HEK293 (cell line): Measurements from ENCODE around the gene NAGPA.
A peak's percentile ranks its signal among the peaks of the same experiment; 100 is the strongest.

Source experiments
- CTCF ChIA-PET: fragments of 350-600 bp; formaldehyde crosslinking; extraction: SDS; loops from one replicate; lab custom pipeline; 2021; ENCODE audit warnings: antibody characterized with exemption; lab: Yijun Ruan, JAX
- POLR2A ChIA-PET: fragments of 300-600 bp; formaldehyde crosslinking; extraction: SDS; loops from one replicate; lab custom pipeline; 2020; ENCODE audit warnings: antibody characterized with exemption, inconsistent platforms; lab: Yijun Ruan, JAX
- H3K27ac ChIP-seq: fragments of 200-500 bp; sonication (Bioruptor generic); 2 replicates; pipeline ENCODE4 v1.5.1; 2014; ENCODE audit warnings: low read depth, low read length, control low read depth, inconsistent platforms; ENCODE audit errors: extremely low read depth
- H3K36me3 ChIP-seq, 2 experiments: fragments of 200-500 bp in 1 of 2; sonication (Bioruptor generic) in 1 of 2; 1 replicate in 1 of 2; 2 replicates in 1 of 2; pipeline ENCODE4 v1.5.1; 2014 to 2017; ENCODE audit warnings: inconsistent platforms in 2 of 2, low read length in 2 of 2; ENCODE audit not compliant: control insufficient read depth in 2 of 2, insufficient read depth in 1 of 2
- H3K4me1 ChIP-seq: fragments of 200-500 bp; sonication (Bioruptor generic); 2 replicates; pipeline ENCODE4 v1.5.1; 2014; ENCODE audit warnings: mild to moderate bottlenecking, low read length, inconsistent platforms; ENCODE audit not compliant: control insufficient read depth, insufficient read depth
- H3K4me3 ChIP-seq: 2 replicates; pipeline ENCODE4 v1.5.1; 2011; ENCODE audit warnings: low read depth, mild to moderate bottlenecking, control low read depth, low read length, moderate library complexity
- H3K9me3 ChIP-seq: fragments of 200-500 bp; sonication (Bioruptor generic); 2 replicates; pipeline ENCODE4 v1.5.1; 2014; ENCODE audit warnings: low read depth, low read length, inconsistent platforms; ENCODE audit not compliant: control insufficient read depth, insufficient read depth
- KLF8 ChIP-seq: fragments of 450-650 bp; formaldehyde crosslinking; IDR thresholded peaks from 2 replicates; pipeline ENCODE4 v1.5.1; 2016; ENCODE audit warnings: missing biosample characterization, missing genetic modification characterization
- MYNN ChIP-seq: fragments of 450-650 bp; formaldehyde crosslinking; IDR thresholded peaks from 2 replicates; pipeline ENCODE4 v1.5.1; 2016; ENCODE audit warnings: missing biosample characterization, missing genetic modification characterization, borderline replicate concordance
- ZFHX2 ChIP-seq: fragments of 450-650 bp; formaldehyde crosslinking; conservative IDR thresholded peaks from 2 replicates; pipeline ENCODE4 v1.5.1; 2016; ENCODE audit warnings: missing biosample characterization, missing genetic modification characterization
- ZFP69B ChIP-seq: fragments of 450-650 bp; formaldehyde crosslinking; IDR thresholded peaks from 2 replicates; pipeline ENCODE4 v1.5.1; 2016; ENCODE audit warnings: missing biosample characterization, missing genetic modification characterization
- ZNF292 ChIP-seq: fragments of 450-650 bp; formaldehyde crosslinking; IDR thresholded peaks from 2 replicates; pipeline ENCODE4 v1.5.1; 2016; ENCODE audit warnings: low read depth, missing biosample characterization, missing genetic modification characterization, borderline replicate concordance
- ZNF324 ChIP-seq: fragments of 450-650 bp; formaldehyde crosslinking; IDR thresholded peaks from 2 replicates; pipeline ENCODE4 v1.5.1; 2016; ENCODE audit warnings: missing biosample characterization, missing genetic modification characterization
- ZNF488 ChIP-seq: fragments of 450-650 bp; formaldehyde crosslinking; IDR thresholded peaks from 2 replicates; pipeline ENCODE4 v1.5.1; 2016; ENCODE audit warnings: missing biosample characterization, missing genetic modification characterization
- ZNF660 ChIP-seq: fragments of 450-650 bp; IDR thresholded peaks from 2 replicates; pipeline ENCODE4 v1.5.1; 2018; ENCODE audit warnings: missing biosample characterization, mild to moderate bottlenecking, missing genetic modification characterization
- TF ChIP-seq, protein P1 (sequence below): fragments of 450-650 bp; formaldehyde crosslinking; IDR thresholded peaks from 2 replicates; pipeline ENCODE4 v1.5.1; 2016; ENCODE audit warnings: missing biosample characterization, missing genetic modification characterization, borderline replicate concordance
- TF ChIP-seq, protein P2 (sequence below): fragments of 450-650 bp; formaldehyde crosslinking; optimal IDR thresholded peaks from 2 replicates; pipeline ENCODE3; 2016; ENCODE audit warnings: missing biosample characterization, mild to moderate bottlenecking, missing genetic modification characterization

Gene NAGPA

DNA sequence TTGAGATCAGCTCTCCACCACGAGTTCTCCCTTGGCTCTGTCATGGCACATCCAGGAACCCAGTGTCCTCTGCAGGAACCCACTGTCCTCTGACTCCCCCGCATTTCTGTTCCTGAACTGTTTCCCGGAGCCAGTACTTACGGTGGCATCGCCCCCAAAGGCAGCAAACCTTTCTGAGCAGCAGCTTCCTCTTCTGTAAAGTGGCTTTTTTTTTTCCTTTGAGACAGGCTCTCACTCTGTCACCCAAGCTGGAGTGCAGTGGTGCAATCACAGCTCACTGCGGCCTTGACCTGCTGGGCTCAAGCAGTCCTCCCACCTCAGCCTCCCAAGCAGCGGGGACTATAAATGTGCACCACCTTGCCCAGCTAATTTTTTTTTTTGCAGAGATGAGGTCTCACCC, 32.2 kb downstream of the NAGPA start (continued):
- TF ChIP-seq, protein P1, sequence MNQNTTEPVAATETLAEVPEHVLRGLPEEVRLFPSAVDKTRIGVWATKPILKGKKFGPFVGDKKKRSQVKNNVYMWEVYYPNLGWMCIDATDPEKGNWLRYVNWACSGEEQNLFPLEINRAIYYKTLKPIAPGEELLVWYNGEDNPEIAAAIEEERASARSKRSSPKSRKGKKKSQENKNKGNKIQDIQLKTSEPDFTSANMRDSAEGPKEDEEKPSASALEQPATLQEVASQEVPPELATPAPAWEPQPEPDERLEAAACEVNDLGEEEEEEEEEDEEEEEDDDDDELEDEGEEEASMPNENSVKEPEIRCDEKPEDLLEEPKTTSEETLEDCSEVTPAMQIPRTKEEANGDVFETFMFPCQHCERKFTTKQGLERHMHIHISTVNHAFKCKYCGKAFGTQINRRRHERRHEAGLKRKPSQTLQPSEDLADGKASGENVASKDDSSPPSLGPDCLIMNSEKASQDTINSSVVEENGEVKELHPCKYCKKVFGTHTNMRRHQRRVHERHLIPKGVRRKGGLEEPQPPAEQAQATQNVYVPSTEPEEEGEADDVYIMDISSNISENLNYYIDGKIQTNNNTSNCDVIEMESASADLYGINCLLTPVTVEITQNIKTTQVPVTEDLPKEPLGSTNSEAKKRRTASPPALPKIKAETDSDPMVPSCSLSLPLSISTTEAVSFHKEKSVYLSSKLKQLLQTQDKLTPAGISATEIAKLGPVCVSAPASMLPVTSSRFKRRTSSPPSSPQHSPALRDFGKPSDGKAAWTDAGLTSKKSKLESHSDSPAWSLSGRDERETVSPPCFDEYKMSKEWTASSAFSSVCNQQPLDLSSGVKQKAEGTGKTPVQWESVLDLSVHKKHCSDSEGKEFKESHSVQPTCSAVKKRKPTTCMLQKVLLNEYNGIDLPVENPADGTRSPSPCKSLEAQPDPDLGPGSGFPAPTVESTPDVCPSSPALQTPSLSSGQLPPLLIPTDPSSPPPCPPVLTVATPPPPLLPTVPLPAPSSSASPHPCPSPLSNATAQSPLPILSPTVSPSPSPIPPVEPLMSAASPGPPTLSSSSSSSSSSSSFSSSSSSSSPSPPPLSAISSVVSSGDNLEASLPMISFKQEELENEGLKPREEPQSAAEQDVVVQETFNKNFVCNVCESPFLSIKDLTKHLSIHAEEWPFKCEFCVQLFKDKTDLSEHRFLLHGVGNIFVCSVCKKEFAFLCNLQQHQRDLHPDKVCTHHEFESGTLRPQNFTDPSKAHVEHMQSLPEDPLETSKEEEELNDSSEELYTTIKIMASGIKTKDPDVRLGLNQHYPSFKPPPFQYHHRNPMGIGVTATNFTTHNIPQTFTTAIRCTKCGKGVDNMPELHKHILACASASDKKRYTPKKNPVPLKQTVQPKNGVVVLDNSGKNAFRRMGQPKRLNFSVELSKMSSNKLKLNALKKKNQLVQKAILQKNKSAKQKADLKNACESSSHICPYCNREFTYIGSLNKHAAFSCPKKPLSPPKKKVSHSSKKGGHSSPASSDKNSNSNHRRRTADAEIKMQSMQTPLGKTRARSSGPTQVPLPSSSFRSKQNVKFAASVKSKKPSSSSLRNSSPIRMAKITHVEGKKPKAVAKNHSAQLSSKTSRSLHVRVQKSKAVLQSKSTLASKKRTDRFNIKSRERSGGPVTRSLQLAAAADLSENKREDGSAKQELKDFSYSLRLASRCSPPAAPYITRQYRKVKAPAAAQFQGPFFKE: no peak

GRCh38 chr16:5000573-5001001, 33.1 kb downstream of the NAGPA start:
- CTCF ChIA-PET: no interaction called here
- POLR2A ChIA-PET: no interaction called here
- no peak overlapping the region for H3K4me3 ChIP-seq
- no peaks in the 10 kb centered on the region for H3K4me1 ChIP-seq
- TF ChIP-seq, protein P2, sequence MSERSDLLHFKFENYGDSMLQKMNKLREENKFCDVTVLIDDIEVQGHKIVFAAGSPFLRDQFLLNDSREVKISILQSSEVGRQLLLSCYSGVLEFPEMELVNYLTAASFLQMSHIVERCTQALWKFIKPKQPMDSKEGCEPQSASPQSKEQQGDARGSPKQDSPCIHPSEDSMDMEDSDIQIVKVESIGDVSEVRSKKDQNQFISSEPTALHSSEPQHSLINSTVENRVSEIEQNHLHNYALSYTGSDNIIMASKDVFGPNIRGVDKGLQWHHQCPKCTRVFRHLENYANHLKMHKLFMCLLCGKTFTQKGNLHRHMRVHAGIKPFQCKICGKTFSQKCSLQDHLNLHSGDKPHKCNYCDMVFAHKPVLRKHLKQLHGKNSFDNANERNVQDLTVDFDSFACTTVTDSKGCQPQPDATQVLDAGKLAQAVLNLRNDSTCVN (tag by site-specific recombination): no peak
- no peaks in the 10 kb centered on the region for H3K9me3 ChIP-seq
- no peaks in the 10 kb centered on the region for H3K36me3 ChIP-seq
- no peak overlapping the region for H3K27ac ChIP-seq

DNA sequence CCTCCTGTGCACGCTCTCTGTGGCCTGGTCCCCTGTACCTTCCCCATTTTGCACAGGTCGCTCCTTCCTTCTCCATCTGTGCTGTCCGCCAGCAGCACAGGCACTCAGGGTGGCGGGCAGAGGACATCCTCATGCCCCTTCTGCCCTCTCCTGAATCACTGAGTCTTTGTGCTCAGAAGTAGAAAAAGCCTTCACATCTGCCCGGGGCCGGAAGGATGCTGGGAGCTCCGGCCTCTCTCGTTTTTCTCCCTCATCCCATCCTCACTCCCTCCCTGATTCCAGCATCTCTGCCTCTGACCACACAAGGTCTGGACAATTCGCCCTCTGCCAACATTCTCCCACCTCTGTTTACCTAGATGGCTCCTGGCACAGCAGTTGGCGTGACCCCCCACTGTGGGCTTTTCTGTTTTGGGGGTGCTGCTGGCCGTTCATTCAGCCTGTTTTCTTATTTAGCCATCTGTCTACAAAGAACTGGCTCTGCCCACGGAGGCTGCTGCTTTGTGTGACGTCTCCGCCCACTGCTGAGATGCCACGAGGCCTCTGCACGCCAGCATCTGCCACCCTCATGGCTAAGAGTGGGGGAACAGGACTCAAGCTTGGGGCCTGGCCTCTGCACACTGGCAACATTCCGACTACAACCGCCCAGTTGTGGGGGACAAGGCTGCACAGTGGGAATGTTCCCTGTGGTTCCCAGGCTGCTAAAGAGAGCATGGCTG, 38.9 kb downstream of the NAGPA start:
- Histone ChIP-seq H3K4me3 (no peak overlapping the region), H3K9me3 (no peaks in the 10 kb centered on the region), H3K4me1 (no peaks in the 10 kb centered on the region), H3K36me3 (no peaks in the 10 kb centered on the region), H3K27ac (no peak overlapping the region)
- TF ChIP-seq ZNF324: no peak
- peak; percentile 52 for TF ChIP-seq ZFHX2 (tag by site-specific recombination)
- CTCF ChIA-PET: interaction anchor here (0.6 kb wide), 1 partner anchor 9 kb away, joined by 5 read pairs; no protein-coding TSS in a partner anchor
- POLR2A ChIA-PET: interaction anchor here (0.7 kb wide), 1 partner anchor 364 kb away, joined by 3 read pairs; no protein-coding TSS in a partner anchor

DNA sequence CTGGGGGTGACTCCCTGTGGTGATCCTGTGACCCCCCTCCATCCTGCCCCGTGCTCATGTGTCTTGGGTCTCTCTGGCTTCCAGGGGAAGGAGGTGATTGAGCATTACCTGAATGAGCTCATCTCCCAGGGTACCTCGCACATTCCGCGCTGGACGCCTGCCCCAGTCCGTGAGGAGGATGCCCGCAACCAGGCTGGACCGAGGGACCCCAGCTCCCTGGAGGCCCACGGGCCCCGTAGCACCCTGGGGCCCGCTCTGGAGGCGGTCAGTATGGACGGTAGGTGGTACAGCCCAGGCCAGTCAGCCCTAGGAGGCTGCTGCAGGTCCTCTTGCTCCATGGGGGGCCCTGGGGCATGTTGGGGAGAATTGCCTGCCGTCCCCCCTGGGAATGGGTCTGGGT, 42.0 kb downstream of the NAGPA start:
- CTCF ChIA-PET: interaction anchor here (0.6 kb wide), 2 partner anchors 355 to 588 kb away, joined by 3 read pairs; no protein-coding TSS in a partner anchor

More for the DNA sequence above, 42.0 kb downstream of the NAGPA start:
- Histone ChIP-seq H3K27ac (no peak overlapping the region), H3K4me3 (no peak overlapping the region), H3K4me1 (no peaks in the 10 kb centered on the region), H3K9me3 (no peaks in the 10 kb centered on the region), H3K36me3 (no peaks in the 10 kb centered on the region)
- TF ChIP-seq KLF8 (tag by site-specific recombination) (no peak), ZNF660 (tag by site-specific recombination) (no peak), ZNF292 (tag by site-specific recombination) (no peak), ZFP69B (no peak), MYNN (tag by site-specific recombination) (no peak), ZNF488 (tag by site-specific recombination) (no peak)
- TF ChIP-seq, all 188 proteins: peak for 0
- POLR2A ChIA-PET: no interaction called here
